GM19324 (cell line): ENCODE measurements around the gene SHCBP1.
A peak's percentile ranks its signal among the peaks of the same experiment; 100 is the strongest.
"Not testable (repeated sequence)": the region's sequence is repeated elsewhere in the genome, so short reads cannot be mapped to it uniquely, and the experiment has no call there.

ENCODE experiments used
- ATAC-seq: cut with Tn5 transposase; IDR thresholded peaks from one replicate; pipeline ENCODE4 v1.9.1; 2021; ENCODE audit warnings: mild to moderate bottlenecking, moderate library complexity; ENCODE audit not compliant: unreplicated experiment, low FRiP score

The SHCBP1 gene

GRCh38 chr16:46621006-46621933, at the start of gene SHCBP1:
SHCBP1 (minus strand) TSS chr16:46621379; CDS start chr16:46621359, 20 bp downstream.
- ATAC-seq: peak; percentile 90

GRCh38 chr16:46662123-46662522, 40.9 kb upstream of the SHCBP1 start:
- no peak for ATAC-seq

- ATAC-seq: peak; percentile 90
Observed at GRCh38 chr16:46658925-46659324, 37.7 kb upstream of the SHCBP1 start.

- no peak for ATAC-seq
Observed at GRCh38 chr16:46651305-46651704, 30.1 kb upstream of the SHCBP1 start.

GRCh38 chr16:46650254-46650623, 29.1 kb upstream of the SHCBP1 start:
- ATAC-seq: no peak

- no peak for ATAC-seq
Observed at GRCh38 chr16:46649588-46650253, 28.5 kb upstream of the SHCBP1 start.

- no peak for ATAC-seq
Observed at GRCh38 chr16:46648656-46649055, 27.5 kb upstream of the SHCBP1 start.

GRCh38 chr16:46638947-46639925, 18.1 kb upstream of the SHCBP1 start:
- no peak for ATAC-seq

- ATAC-seq: no peak
Observed at GRCh38 chr16:46632778-46633733, 11.9 kb upstream of the SHCBP1 start.

GRCh38 chr16:46629331-46630219, 8.4 kb upstream of the SHCBP1 start:
- ATAC-seq: no peak

- no peak for ATAC-seq
Observed at GRCh38 chr16:46627746-46628145, 6.6 kb upstream of the SHCBP1 start.

GRCh38 chr16:46626681-46627080, 5.5 kb upstream of the SHCBP1 start:
- ATAC-seq: not testable (repeated sequence)

- not testable (repeated sequence) for ATAC-seq
Observed at GRCh38 chr16:46624862-46625261, 3.7 kb upstream of the SHCBP1 start.

GRCh38 chr16:46623707-46624106, 2.5 kb upstream of the SHCBP1 start:
- ATAC-seq: not testable (repeated sequence)

- not testable (repeated sequence) for ATAC-seq
Observed at GRCh38 chr16:46623246-46623645, 2.1 kb upstream of the SHCBP1 start.

- ATAC-seq: no peak
Observed at GRCh38 chr16:46621934-46622676, 926 bp upstream of the SHCBP1 start.

- no peak for ATAC-seq
Observed at GRCh38 chr16:46620266-46621005, 743 bp downstream of the SHCBP1 start.
